Left lobe of liver (tissue), 2 donors: ENCODE data around the gene ACTG2. TPM values are rescaled to one million over a fixed set of nuclear protein-coding genes. Genes with fewer than 3 reads are reported as not detected.
"Not testable (repeated sequence)": the region's sequence is repeated elsewhere in the genome, so short reads cannot be mapped to it uniquely, and the experiment has no call there.

Experiments used
- ATAC-seq: fragments of 200-7000 bp; cut with Tn5 transposase; one replicate; pipeline ENCODE4 v1.9.1; 2020; ENCODE audit warnings: mild to moderate bottlenecking, moderate library complexity
- DNase-seq: peaks from one replicate; pipeline ENCODE4 v3.0.0-alpha.2; 2020; ENCODE audit warnings: low spot score
- total RNA-seq: library from RNA; stranded (reverse); gene quantifications from one replicate; pipeline ENCODE4 v1.2.1, GENCODE V29; 2021
- donor health status: DM: no; HTN: no; CAD: no; lungs with moderate emphysema.
- donor health status: DM: no; HTN: yes; CAD: no.

ACTG2 gene
- 2.8 TPM for total RNA-seq

DNA sequence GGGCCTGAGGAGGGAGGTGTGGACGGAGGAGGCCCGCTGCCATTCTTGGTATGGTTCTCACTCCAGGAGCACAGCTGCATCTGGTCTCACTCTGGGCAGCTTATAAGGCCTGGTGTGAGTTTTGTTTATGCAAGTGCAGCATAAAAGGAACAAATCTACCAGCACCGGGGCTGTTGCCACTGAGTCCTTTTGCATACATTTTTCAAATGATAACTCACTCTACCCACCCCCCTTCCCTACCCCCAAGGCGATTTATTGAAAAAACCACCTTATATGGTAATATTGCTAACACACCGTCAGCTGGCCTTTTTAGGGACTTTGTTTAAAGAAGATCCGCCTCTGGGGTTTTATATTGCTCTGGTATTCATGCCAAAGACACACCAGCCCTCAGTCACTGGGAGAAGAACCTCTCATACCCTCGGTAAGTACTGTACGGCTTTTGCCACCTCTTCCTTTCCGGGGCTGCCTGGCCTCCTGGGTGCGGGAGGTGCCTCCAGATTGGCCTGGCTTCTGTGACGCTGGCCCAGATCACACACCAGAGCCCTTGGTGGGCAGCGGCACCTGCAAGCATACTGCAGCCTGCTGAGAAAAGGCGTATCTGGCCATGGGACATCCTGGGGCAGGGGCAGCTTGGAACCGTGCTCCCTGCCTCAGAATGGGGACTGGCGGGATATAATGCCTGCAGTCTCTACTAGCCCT lies at the start of gene ACTG2:
ACTG2 (plus strand) TSS at position 378 of the 699 bp plus-strand sequence. CDS start 8,304 bp downstream, outside the sequence.
- ATAC-seq = no peak
- no peak for DNase-seq

- DNase-seq (no peak), ATAC-seq (no peak)
These were observed 48.7 kb upstream of the ACTG2 start for GRCh38 chr2:73844087-73844486.

DNA sequence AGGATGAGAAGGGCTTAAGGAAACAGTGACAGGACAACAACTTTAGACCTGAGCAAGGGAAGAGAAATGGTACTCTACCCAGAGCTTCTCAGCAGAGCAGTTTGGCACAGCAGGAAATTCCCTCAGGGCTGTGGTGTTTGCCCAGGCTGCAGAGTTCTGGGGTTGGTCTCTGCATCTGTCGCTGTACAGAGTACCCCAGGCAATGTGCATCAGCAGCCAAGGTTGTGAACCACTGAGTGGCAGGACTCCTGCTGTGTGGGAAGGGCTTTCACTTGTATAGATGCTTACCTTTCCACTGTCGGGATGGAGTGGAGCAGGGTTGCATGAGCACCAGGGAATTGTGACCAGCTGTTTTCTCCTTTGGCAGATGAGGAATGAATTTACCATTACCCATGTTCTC lies 42.8 kb upstream of the ACTG2 start:
- ATAC-seq (no peak), DNase-seq (no peak)

- ATAC-seq (no peak), DNase-seq (no peak)
These were observed 41.5 kb upstream of the ACTG2 start for GRCh38 chr2:73851274-73851673.

DNA sequence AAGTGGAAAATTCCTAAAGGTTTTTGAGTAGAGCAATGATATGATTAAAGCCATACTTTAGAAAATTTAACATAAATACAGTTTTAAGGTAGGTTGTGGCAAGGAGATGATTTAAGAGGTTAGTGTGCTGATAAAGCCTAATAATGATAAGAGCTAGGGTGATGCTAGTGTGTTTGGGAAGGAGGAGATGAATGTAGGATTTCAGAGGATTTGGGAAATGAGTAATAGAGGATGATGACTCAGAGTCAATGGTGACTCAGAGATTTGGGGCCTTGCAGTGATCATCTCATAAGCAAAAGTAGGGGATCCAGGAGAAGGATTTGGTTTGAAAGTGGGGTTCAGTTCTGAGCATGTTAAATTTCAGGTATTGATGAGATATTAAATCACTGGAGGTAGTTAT lies 40.8 kb upstream of the ACTG2 start:
- ATAC-seq = no peak

DNA sequence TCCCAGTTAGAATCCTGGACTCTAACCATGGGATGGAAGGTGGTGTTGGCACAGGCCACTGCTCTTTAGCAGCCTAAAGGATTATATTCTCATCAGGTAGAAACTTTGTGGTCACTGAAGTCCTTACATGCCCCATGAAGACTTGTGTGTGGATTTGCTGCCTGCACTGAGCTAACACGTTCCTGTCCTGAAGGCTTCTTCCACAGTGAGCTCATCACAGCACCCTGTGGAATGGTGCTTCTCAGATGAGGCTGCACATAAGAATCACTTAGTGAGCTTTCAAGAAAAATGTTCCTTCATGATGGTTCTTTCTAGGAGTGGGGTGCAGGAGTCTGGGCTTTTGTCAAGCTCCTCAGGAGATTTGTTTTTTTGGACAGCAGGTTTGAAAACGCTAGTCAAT lies 37.3 kb upstream of the ACTG2 start:
- DNase-seq (no peak), ATAC-seq (no peak)

More for the DNA sequence above, 40.8 kb upstream of the ACTG2 start:
- no peak for DNase-seq

- no peak for ATAC-seq
These were observed 36.6 kb upstream of the ACTG2 start for GRCh38 chr2:73856214-73856613.

GRCh38 chr2:73859721-73860586 lies 32.9 kb upstream of the ACTG2 start:
- no peak for ATAC-seq
- no peak for DNase-seq

More at GRCh38 chr2:73856214-73856613, 36.6 kb upstream of the ACTG2 start:
- DNase-seq = no peak

- DNase-seq (no peak), ATAC-seq (no peak)
These were observed 29.8 kb upstream of the ACTG2 start for GRCh38 chr2:73862987-73863386.

GRCh38 chr2:73868204-73868978 lies 24.4 kb upstream of the ACTG2 start:
- DNase-seq = no peak
- no peak for ATAC-seq

DNA sequence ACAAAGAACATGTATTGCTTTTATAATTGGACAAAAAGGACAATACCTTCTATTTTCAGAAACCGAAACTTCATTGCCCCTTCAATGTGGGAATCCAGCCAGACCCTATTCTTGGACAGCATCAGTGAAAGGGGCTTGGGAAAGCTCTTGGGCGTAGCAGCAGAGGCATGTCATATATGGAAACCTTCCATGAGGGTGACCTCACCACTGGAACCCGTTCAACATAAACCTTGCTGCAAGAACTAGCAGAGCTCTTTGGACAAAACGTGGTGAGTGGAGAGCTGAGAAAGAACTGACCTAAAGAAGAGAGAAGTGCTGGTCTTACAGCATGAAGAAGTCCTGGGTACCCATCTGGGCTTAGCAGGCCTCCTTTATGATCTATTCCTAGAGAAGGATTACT lies 22.7 kb upstream of the ACTG2 start:
- DNase-seq = no peak
- no peak for ATAC-seq

DNA sequence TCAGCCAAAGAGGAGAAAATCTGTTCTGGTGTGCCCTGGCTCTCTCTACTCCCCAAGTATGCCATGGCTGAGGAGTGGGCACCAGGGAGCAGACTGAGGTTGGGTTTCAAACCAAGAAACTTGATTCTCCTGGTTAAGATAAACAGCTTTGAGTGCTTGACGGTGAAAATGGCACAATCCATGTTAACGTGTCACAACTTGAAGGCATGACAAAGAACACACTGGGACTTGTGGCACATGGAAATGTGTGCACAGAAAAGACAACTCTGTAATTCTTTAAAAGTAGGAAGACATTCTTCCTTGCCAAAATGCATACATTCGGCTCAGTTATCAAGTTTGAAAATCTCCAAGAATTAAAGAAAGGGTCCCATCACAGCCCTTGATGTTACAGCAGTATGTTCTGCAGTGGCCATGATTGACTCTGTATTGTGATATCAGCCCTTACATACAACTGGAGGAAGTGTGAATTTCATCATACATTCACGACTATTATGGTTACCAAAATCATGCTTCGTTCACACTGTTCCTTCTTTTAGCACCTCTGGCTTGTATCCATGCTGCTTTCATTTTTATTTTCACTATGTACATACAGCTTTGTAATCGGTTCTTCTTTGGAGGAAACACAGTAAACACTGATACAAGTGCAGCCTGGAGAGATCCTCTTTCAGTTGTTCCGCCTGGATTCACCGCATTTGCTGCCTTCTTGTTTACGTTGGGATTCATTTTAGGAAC lies 15.6 kb upstream of the ACTG2 start:
- DNase-seq (no peak), ATAC-seq (peak; percentile 31)

GRCh38 chr2:73877984-73878383 lies 14.8 kb upstream of the ACTG2 start:
- not testable (repeated sequence) for ATAC-seq, DNase-seq

DNA sequence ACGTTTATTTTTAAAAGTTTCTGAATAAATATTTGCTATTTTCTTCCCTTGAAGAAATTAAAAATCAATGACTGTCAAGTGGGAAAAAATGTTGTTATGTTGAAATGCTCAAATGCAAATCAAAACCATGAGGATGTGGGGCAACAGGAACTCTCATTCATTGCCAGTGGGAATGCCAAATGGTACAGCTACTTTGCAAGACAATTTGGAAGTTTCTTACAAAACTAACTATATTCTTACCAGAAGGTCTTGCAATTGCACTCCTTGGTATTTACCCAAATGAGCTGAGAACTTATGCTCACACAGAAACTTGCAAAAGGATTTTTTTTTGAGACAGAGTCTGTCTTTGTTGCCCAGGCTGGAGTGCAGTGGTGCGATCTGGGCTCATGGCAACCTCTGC lies 7.4 kb upstream of the ACTG2 start:
- no peak for ATAC-seq

GRCh38 chr2:73886357-73886756 lies 6.5 kb upstream of the ACTG2 start:
- no peak for DNase-seq
- ATAC-seq = no peak

More for the DNA sequence above, 7.4 kb upstream of the ACTG2 start:
- no peak for DNase-seq

DNA sequence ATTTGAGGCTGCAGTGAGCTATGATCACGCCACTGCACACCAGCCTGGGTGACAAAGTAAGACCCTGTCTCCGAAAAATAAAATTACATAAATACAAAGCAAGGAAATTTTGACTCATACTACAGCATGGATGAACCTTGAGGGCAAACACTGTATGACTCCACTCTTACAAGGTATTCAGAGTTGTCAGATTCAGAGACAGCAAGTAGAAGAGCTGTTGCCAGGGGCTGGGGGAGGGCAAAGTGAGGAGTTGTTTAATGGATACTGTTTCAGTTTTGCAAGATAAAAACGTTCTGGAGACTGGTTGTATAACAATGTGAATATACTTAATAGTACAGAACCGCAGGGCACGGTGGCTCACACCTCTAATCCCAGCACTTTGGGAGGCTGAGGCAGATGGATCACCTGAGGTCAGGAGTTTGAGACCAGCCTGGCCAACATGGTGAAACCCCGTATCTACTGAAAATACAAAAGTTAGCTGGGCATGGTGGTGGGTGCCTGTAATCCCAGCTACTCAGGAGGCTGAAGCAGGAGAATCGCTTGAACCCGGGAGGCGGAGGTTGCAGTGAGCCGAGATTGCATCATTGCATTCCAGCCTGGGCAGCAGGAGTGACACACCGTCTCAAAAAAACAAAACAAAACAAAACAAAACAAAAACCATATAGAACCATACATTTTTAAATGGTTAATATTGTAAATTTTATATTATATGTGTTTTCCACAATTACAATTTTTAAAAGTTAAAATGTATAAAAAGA lies 5.0 kb upstream of the ACTG2 start:
- not testable (repeated sequence) for DNase-seq, ATAC-seq

GRCh38 chr2:73888388-73888787 lies 4.4 kb upstream of the ACTG2 start:
- DNase-seq = no peak
- ATAC-seq = no peak

GRCh38 chr2:73889206-73889605 lies 3.6 kb upstream of the ACTG2 start:
- ATAC-seq = no peak
- DNase-seq = no peak

- DNase-seq (no peak), ATAC-seq (no peak)
These were observed 2.3 kb upstream of the ACTG2 start for GRCh38 chr2:73890301-73891092.
